H9 (cell line): ENCODE results near the gene F12. TPM values are rescaled to one million over a fixed set of nuclear protein-coding genes. Genes with fewer than 3 reads are reported as not detected.

Experiments used
- DNase-seq: peaks from one replicate; pipeline ENCODE4 v3.0.0-alpha.2; 2017
- H2AFZ ChIP-seq: one replicate; pipeline ENCODE4 v1.6.1; 2013; ENCODE audit warnings: mild to moderate bottlenecking, low read length, control low read depth, moderate library complexity
- H2AK5ac ChIP-seq: 2 replicates; pipeline ENCODE4 v1.6.1; 2013; ENCODE audit warnings: low read length, control low read depth, mixed read lengths; ENCODE audit not compliant: insufficient read length
- H2BK120ac ChIP-seq: one replicate; pipeline ENCODE4 v1.6.1; 2013; ENCODE audit warnings: low read depth, mild to moderate bottlenecking, low read length, control low read depth, inconsistent platforms; ENCODE audit not compliant: poor library complexity, severe bottlenecking
- H2BK12ac ChIP-seq: 2 replicates; pipeline ENCODE4 v1.6.1; 2013; ENCODE audit warnings: low read length, control low read depth, mixed read lengths, low read depth; ENCODE audit not compliant: insufficient read length
- H2BK15ac ChIP-seq: 2 replicates; pipeline ENCODE4 v1.6.1; 2013; ENCODE audit warnings: low read depth, low read length, control low read depth
- H2BK20ac ChIP-seq: one replicate; pipeline ENCODE4 v1.6.1; 2013; ENCODE audit warnings: low read depth, mild to moderate bottlenecking, low read length, control low read depth, inconsistent platforms; ENCODE audit not compliant: poor library complexity, severe bottlenecking
- H2BK5ac ChIP-seq: 2 replicates; pipeline ENCODE4 v1.6.1; 2013; ENCODE audit warnings: low read length, control low read depth, mixed read lengths; ENCODE audit not compliant: insufficient read length
- H3K14ac ChIP-seq: 2 replicates; pipeline ENCODE4 v1.6.1; 2013; ENCODE audit warnings: low read length, control low read depth; ENCODE audit not compliant: insufficient read depth
- H3K18ac ChIP-seq: 2 replicates; pipeline ENCODE4 v1.6.1; 2013; ENCODE audit warnings: low read depth, mild to moderate bottlenecking, mixed read lengths, low read length, control low read depth; ENCODE audit not compliant: insufficient read length
- H3K23ac ChIP-seq: 2 replicates; pipeline ENCODE4 v1.6.1; 2013; ENCODE audit warnings: low read length, control low read depth, mixed read lengths, low read depth; ENCODE audit not compliant: insufficient read length
- H3K23me2 ChIP-seq: 2 replicates; pipeline ENCODE4 v1.6.1; 2013; ENCODE audit warnings: low read depth, mild to moderate bottlenecking, mixed read lengths, low read length, control low read depth; ENCODE audit not compliant: insufficient read length, poor library complexity, severe bottlenecking
- H3K27ac ChIP-seq: 2 replicates; pipeline ENCODE4 v1.5.1; 2013; ENCODE audit warnings: low read length, control low read depth, mixed read lengths, low read depth; ENCODE audit not compliant: insufficient read length
- H3K27me3 ChIP-seq: 2 replicates; pipeline ENCODE4 v1.6.1; 2013; ENCODE audit warnings: low read length, control low read depth, inconsistent platforms; ENCODE audit not compliant: insufficient read depth
- H3K4ac ChIP-seq: 2 replicates; pipeline ENCODE4 v1.6.1; 2013; ENCODE audit warnings: low read depth, mild to moderate bottlenecking, control low read depth, inconsistent platforms, low read length, moderate library complexity
- H3K4me1 ChIP-seq: 2 replicates; pipeline ENCODE4 v1.6.1; 2013; ENCODE audit warnings: low read length, control low read depth, inconsistent platforms; ENCODE audit not compliant: insufficient read depth
- H3K4me2 ChIP-seq: 2 replicates; pipeline ENCODE4 v1.6.1; 2013; ENCODE audit warnings: low read length, control low read depth, mixed read lengths; ENCODE audit not compliant: insufficient read length, insufficient read depth
- H3K56ac ChIP-seq: 2 replicates; pipeline ENCODE4 v1.6.1; 2013; ENCODE audit warnings: low read depth, mild to moderate bottlenecking, mixed read lengths, low read length, control low read depth; ENCODE audit not compliant: insufficient read length
- H3K79me1 ChIP-seq: 2 replicates; pipeline ENCODE4 v1.6.1; 2013; ENCODE audit warnings: low read depth, mild to moderate bottlenecking, moderate library complexity, low read length, control low read depth, inconsistent platforms; ENCODE audit not compliant: insufficient read depth, poor library complexity, severe bottlenecking
- H3K79me2 ChIP-seq: 2 replicates; pipeline ENCODE4 v1.6.1; 2013; ENCODE audit warnings: low read length, control low read depth, inconsistent platforms; ENCODE audit not compliant: insufficient read depth
- H3K9ac ChIP-seq: 2 replicates; pipeline ENCODE4 v1.6.1; 2013; ENCODE audit warnings: low read length, control low read depth, mixed read lengths; ENCODE audit not compliant: insufficient read length; ENCODE audit errors: extremely low read depth
- H3K9me3 ChIP-seq: one replicate; pipeline ENCODE4 v1.6.1; 2013; ENCODE audit warnings: low read depth, low read length, inconsistent platforms; ENCODE audit not compliant: control insufficient read depth
- H3T11ph ChIP-seq: one replicate; pipeline ENCODE4 v1.6.1; 2013; ENCODE audit warnings: mild to moderate bottlenecking, low read length, control low read depth, inconsistent platforms
- H4K20me1 ChIP-seq: one replicate; pipeline ENCODE4 v1.6.1; 2013; ENCODE audit not compliant: control insufficient read depth, insufficient read length, insufficient read depth
- H4K5ac ChIP-seq: 2 replicates; pipeline ENCODE4 v1.6.1; 2013; ENCODE audit warnings: low read depth, mild to moderate bottlenecking, mixed read lengths, low read length, control low read depth; ENCODE audit not compliant: insufficient read length
- H4K8ac ChIP-seq: replicated peaks from 2 replicates; pipeline ENCODE4 v1.6.1; 2013; ENCODE audit warnings: low read length, control low read depth, mixed read lengths, low read depth; ENCODE audit not compliant: insufficient read length
- H4K91ac ChIP-seq: 2 replicates; pipeline ENCODE4 v1.6.1; 2013; ENCODE audit warnings: low read depth, mild to moderate bottlenecking, moderate library complexity, mixed read lengths, low read length, control low read depth; ENCODE audit not compliant: insufficient read length
- H3K27ac Mint-ChIP-seq, 3 experiments: 2 replicates in 2 of 3; 3 replicates in 1 of 3; pipeline ENCODE4 v1.8.0; 2020 to 2021; ENCODE audit warnings: mixed read lengths in 3 of 3, mild to moderate bottlenecking in 1 of 3, moderate library complexity in 1 of 3
- H3K27me3 Mint-ChIP-seq: 2 replicates; pipeline ENCODE4 v1.8.0; 2021; ENCODE audit warnings: low read depth, mild to moderate bottlenecking, moderate library complexity, mixed read lengths
- H3K36me3 Mint-ChIP-seq, 3 experiments: 2 replicates in 2 of 3; 3 replicates in 1 of 3; pipeline ENCODE4 v1.8.0; 2020 to 2021; ENCODE audit warnings: low read depth in 3 of 3, mixed read lengths in 3 of 3; ENCODE audit not compliant: insufficient read depth in 1 of 3
- H3K4me1 Mint-ChIP-seq, 2 experiments: 2 replicates each; pipeline ENCODE4 v1.8.0; 2020; ENCODE audit warnings: mixed read lengths in 2 of 2
- H3K4me3 Mint-ChIP-seq, 2 experiments: 2 replicates in 1 of 2; 3 replicates in 1 of 2; pipeline ENCODE4 v1.8.0; 2020 to 2021; ENCODE audit warnings: mild to moderate bottlenecking in 2 of 2, mixed read lengths in 2 of 2, moderate library complexity in 1 of 2
- H3K9me3 Mint-ChIP-seq, 2 experiments: 2 replicates in 1 of 2; 3 replicates in 1 of 2; pipeline ENCODE4 v1.8.0; 2020; ENCODE audit warnings: mild to moderate bottlenecking in 2 of 2, mixed read lengths in 2 of 2, moderate library complexity in 1 of 2
- CTCF ChIP-seq: fragments of 200-600 bp; sonication (generic); conservative IDR thresholded peaks from 3 replicates; pipeline ENCODE4 v1.8.0; 2021; ENCODE audit warnings: antibody characterized with exemption, mild to moderate bottlenecking
- WGBS: extraction: QIAGEN DNeasy Blood & Tissue Kit; methylation state at CpG from one replicate; pipeline ENCODE4 v1.1.7; 2013; ENCODE audit warnings: missing lambda C conversion rate, low lambda C conversion rate, mixed read lengths; ENCODE audit not compliant: insufficient read length; ENCODE audit errors: extremely low coverage; 5-methylcytosine and 5-hydroxymethylcytosine counted together
- total RNA-seq: library from RNA; stranded (reverse); gene quantifications from 2 replicates; pipeline ENCODE4 v1.2.1, GENCODE V29; 2021

Gene F12
- total RNA-seq, 1 experiment from 2014 or later: 3.5 TPM

GRCh38 chr5:177450667-177451424 lies 41.5 kb upstream of the F12 start:
- no peak overlapping the region for H4K8ac ChIP-seq
- H3K23ac ChIP-seq: no peak overlapping the region
- no peak overlapping the region for H3K14ac ChIP-seq
- H2AK5ac ChIP-seq: no peak overlapping the region
- no peaks in the 10 kb centered on the region for H3K9me3 Mint-ChIP-seq
- H3K36me3 Mint-ChIP-seq: peaks cover 1 to 18% (median 6%) of the 10 kb centered on the region in 3 experiments; a peak in 5 of 7 replicates
- no peak overlapping the region for H2BK12ac ChIP-seq
- WGBS: no CpG with 5 or more reads among the region's 10 CpGs
- H3K4me1 Mint-ChIP-seq: peaks cover 40 to 41% of the 10 kb centered on the region in 2 experiments
- H3K4me2 ChIP-seq: no peak overlapping the region
- DNase-seq: no peak
- TF ChIP-seq CTCF: no peak
- no peak overlapping the region for H4K5ac ChIP-seq
- no peak overlapping the region for H3K9ac ChIP-seq
- H4K91ac ChIP-seq: no peak overlapping the region
- H2BK20ac ChIP-seq: no peak overlapping the region
- no peak overlapping the region for H3K4ac ChIP-seq
- no peak overlapping the region for H2BK120ac ChIP-seq
- no peaks in the 10 kb centered on the region for H3K79me1 ChIP-seq
- no peak overlapping the region for H3K27ac ChIP-seq
- no peaks in the 10 kb centered on the region for H3K79me2 ChIP-seq
- no peaks in the 10 kb centered on the region for H4K20me1 ChIP-seq
- no peaks in the 10 kb centered on the region for H3K4me1 ChIP-seq
- H2BK5ac ChIP-seq: no peak overlapping the region
- no peak overlapping the region for H2AFZ ChIP-seq
- H3K23me2 ChIP-seq: peaks cover 20% of the 10 kb centered on the region
- H3K56ac ChIP-seq: no peak overlapping the region
- no peak overlapping the region for H2BK15ac ChIP-seq
- H3K4me3 Mint-ChIP-seq: no peak overlapping the region; a peak in 1 of 5 replicates
- H3T11ph ChIP-seq: no peak overlapping the region
- no peak overlapping the region; a peak in 1 of 7 replicates for H3K27ac Mint-ChIP-seq
- peaks cover 37% of the 10 kb centered on the region for H3K27me3 Mint-ChIP-seq
- H3K18ac ChIP-seq: no peak overlapping the region
- no peaks in the 10 kb centered on the region for H3K9me3 ChIP-seq
- peaks cover 4% of the 10 kb centered on the region; the same call in 1 of the 2 replicates for H3K27me3 ChIP-seq
